ENCODE results near the gene AFF4.

AFF4 gene

DNA sequence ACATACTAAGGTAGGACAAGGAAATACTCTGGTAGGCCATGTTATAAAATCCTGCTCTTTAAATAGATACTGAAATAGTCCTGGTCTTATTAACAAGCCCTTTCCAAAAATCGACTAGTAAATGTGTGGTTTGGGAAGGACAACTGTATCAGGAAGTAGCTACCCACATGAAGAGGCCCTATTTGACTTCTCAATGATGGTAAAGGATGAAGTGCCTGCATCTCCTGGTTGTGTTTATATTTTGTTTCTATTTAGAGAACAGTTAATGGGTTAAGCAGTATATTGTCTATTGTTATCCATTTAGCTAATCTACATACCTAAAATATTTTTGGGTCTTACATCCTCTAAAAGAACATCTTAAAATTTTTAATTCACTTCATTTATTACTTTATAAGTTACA lies 109.6 kb downstream of the AFF4 start:
- no peak for DNase-seq

DNA sequence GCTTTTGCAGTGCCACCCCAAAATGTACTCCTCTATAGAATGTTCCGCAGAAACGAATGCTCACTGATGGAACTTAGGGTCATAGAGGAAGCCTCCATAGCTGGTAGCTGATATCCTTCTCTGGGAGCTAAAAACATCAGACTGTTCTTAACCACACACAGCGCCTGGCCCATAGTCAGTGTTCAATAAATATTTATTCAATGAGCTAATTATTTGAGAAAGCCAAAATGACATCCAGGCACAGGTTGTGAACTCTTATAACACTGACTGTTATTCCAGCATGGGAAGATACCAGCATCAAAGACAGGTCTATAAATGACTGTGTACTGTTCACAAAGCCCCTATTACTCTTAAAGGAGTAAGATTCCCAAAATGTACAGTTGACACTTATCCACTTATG lies 110.1 kb downstream of the AFF4 start:
- DNase-seq = no peak

- DNase-seq = no peak
Observed at GRCh38 chr5:132850066-132850465, 113.4 kb downstream of the AFF4 start.

- no peak for DNase-seq
Observed at GRCh38 chr5:132849347-132849746, 114.1 kb downstream of the AFF4 start.

GRCh38 chr5:132848270-132848669 lies 115.2 kb downstream of the AFF4 start:
- no peak for DNase-seq

DNA sequence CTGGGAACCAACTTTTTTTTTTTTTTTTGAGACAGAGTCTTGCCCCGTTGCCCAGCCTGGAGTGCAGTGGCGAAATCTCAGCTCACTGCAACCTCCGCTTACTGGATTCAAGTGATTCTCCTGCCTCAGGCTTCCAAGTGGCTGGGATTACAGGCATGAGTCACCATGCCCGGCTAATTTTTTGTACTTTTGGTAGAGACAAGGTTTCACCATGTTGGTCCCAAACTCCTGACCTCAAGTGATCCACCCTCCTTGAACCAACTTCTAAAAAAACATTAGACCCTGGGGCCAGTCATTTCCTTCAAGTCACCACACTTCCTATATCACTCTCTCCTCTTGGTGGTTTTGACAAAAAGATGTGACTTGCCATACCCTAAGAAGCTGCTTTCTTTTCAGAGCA lies 122.1 kb downstream of the AFF4 start:
- DNase-seq = no peak

DNA sequence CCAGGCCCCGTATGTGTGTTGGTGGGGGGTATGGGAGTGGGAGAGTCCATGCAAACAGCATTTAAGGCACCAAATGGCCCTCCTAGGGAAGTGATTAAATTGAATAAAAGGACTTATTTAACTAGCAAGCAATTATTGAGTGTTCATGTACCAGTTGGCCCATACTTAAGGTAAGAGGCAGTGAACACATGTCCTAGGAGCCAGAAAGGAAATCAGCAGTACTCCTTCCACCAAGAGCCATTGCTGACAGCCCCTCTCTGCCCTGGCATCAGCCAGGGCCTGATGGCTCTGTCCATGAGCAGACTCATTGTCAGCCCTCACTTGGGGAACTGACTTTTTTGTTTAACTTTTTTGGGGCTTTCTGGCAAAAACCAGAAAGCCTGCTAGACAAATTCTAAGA lies 122.5 kb downstream of the AFF4 start:
- no peak for DNase-seq

GRCh38 chr5:132840313-132840712 lies 123.1 kb downstream of the AFF4 start:
- DNase-seq = no peak

- DNase-seq = no peak
Observed at GRCh38 chr5:132839426-132840301, 123.8 kb downstream of the AFF4 start.

GRCh38 chr5:132838516-132839282 lies 124.7 kb downstream of the AFF4 start:
- no peak for DNase-seq

GRCh38 chr5:132837868-132838267 lies 125.6 kb downstream of the AFF4 start:
- no peak for DNase-seq

DNA sequence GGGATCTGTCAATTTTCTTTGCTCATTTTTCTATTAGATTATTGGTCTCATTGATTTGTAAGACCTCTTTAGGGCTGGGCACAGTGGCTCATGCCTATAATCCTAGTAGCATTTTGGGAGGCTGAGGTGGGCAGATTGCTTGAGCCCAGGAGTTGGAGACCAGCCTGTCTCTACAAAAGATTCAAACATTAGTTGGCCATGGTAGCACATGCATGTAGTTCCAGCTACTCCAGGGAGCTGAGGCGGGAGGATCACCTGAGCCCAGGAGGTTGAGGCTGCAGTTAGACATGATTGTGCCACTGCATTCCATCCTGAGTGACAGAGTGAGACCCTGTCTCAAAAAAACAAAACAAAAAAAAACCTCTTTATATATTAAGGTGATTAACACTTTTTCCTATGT lies 126.6 kb downstream of the AFF4 start:
- DNase-seq = no peak

- DNase-seq = no peak
Observed at GRCh38 chr5:132834057-132834456, 129.4 kb downstream of the AFF4 start.

DNA sequence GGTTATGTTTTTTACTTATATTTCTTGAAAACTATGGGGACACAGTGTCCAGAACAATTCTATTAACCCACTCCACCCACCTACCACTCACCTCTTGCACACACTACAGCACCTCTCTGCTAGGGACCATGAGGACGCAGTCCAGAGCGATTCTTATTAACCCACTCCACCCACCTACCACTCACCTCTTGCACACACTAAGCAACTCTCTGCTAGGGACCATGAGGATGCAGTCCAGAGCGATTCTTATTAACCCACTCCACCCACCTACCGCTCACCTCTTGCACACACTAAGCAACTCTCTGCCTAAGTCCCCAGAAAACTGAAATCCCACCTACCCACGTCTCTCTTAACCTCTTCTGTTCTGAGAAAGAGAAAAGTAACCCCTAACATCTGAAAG lies 130.8 kb downstream of the AFF4 start:
- DNase-seq = no peak

- no peak for DNase-seq
Observed at GRCh38 chr5:132831095-132831860, 132.2 kb downstream of the AFF4 start.

DNA sequence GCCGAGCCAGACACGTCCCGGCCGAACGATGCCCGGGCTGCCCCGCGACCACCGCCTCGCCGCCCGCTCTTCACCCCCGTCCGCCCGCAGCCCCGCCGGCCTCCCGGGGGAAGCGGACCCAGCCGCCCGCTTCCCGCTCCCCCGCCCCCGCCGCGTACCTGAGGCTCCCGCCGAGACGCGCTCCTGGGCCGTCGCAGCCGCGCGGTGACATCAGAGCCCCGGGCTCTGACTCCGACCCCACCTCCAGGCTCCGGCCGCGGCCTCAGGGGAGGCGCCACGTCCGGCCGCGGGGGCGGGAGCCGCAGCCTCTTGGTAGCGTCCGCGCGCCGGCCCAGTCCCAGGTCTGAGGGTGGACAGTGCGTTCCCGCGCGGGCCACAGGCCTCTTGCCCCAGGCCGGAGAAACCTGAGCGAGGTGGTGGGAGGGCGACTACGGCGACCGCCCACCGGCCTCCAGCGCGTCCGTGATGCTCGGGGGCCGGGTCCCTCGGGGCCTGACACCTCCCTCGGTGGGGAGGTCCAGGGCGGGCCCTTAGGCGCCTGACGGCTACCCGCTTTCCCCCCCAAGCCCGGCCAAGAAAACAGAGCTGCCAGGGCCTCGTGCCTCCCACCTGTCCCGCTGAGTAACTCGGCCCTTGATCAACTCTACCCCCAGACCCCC lies 132.9 kb downstream of the AFF4 start, which contains the start of gene SHROOM1:
Gene SHROOM1 (minus strand): TSS at position 212 of the 659 bp plus-strand sequence. CDS start 4,507 bp downstream, outside the sequence.
- DNase-seq = no peak

DNA sequence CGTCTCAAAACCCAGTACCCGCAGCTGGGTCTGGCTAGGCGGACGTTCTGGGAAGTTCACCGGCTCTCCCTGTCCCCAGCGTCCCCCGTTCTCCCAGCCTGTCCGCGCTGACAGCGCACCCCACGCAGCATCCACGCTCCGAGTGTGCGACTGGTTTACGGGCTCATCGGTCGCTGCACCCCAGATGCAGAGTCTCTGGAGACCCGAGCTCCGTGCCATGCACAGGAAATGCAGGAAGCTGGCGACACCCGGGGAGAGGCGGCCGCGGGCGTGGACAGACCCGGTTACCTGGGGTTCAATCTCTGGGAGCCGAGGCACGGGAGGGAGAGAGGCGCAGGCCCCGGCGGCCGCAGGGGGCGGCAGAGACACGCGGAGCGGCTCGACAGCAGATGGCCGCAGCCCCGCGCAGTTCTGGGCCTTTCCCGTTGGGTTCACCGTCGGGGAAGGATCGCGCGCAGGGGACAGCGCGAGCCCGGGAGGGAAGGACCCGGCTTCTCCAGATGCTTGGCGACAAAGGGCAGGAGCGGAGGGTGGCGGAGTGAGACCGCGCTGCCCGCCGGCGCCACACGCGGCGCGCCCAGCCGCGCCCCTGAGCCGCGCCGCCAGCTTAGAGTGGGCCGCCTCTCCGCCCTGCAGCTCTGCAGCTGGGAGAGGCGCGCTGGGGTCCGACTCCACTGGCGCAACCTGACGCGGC lies 133.5 kb downstream of the AFF4 start:
- DNase-seq = peak; percentile 46

- DNase-seq = no peak
Observed at GRCh38 chr5:132828846-132829494, 134.5 kb downstream of the AFF4 start.

- DNase-seq = no peak
Observed at GRCh38 chr5:132827943-132828673, 135.3 kb downstream of the AFF4 start.

GRCh38 chr5:132826424-132827082 lies 136.9 kb downstream of the AFF4 start:
- DNase-seq = no peak
